Kidney (tissue), 14 donors: ENCODE measurements around the gene YKT6. TPM values are rescaled to one million over a fixed set of nuclear protein-coding genes. Genes with fewer than 3 reads are reported as not detected.
"Not testable (repeated sequence)": the region's sequence is repeated elsewhere in the genome, so short reads cannot be mapped to it uniquely, and the experiment has no call there.

Source experiments
- DNase-seq, 5 donors: peaks; one replicate each; pipeline ENCODE4 v3.0.0-alpha.2; 2013 to 2020
- FAIRE-seq: peaks from 2 replicates; lab custom pipeline; 2012; peaks lifted over from hg19 to GRCh38; lab: Jason Lieb, UNC
- H3K27ac ChIP-seq, 2 donors: one replicate each; pipeline ENCODE4 v1.7.0; 2013; ENCODE audit warnings: low read depth in 2 of 2, low read length in 2 of 2, inconsistent platforms in 1 of 2
- H3K27me3 ChIP-seq: one replicate; pipeline ENCODE4 v1.7.1; 2013; ENCODE audit warnings: low read length, inconsistent platforms; ENCODE audit not compliant: control insufficient read depth, insufficient read depth
- H3K36me3 ChIP-seq, 3 donors: one replicate each; pipeline versions ENCODE4 v1.7.0 to v1.7.1; 2013; ENCODE audit warnings: low read length in 3 of 3, control low read depth in 1 of 3, inconsistent platforms in 1 of 3; ENCODE audit not compliant: insufficient read depth in 3 of 3, control insufficient read depth in 2 of 3
- H3K4me1 ChIP-seq, 3 donors: one replicate each; pipeline versions ENCODE4 v1.7.0 to v1.7.1; 2013; ENCODE audit warnings: low read length in 3 of 3, inconsistent platforms in 1 of 3, low read depth in 1 of 3; ENCODE audit not compliant: control insufficient read depth in 2 of 3, insufficient read depth in 2 of 3
- H3K4me3 ChIP-seq, 3 donors: one replicate each; pipeline versions ENCODE4 v1.7.0 to v1.8.1; 2013; ENCODE audit warnings: low read length in 3 of 3, control low read depth in 1 of 3, inconsistent platforms in 1 of 3
- H3K9ac ChIP-seq, 3 donors: one replicate each; pipeline versions ENCODE4 v1.7.0 to v1.7.1; 2013; ENCODE audit warnings: low read length in 3 of 3, control low read depth in 1 of 3, inconsistent platforms in 1 of 3
- H3K9me3 ChIP-seq, 3 donors: one replicate each; pipeline versions ENCODE4 v1.7.0 to v1.7.1; 2013; ENCODE audit warnings: low read length in 3 of 3, control low read depth in 1 of 3, inconsistent platforms in 1 of 3; ENCODE audit not compliant: control insufficient read depth in 2 of 3, insufficient read depth in 1 of 3
- intact Hi-C: fragments of 100-400 bp; cut with DNase I; formaldehyde crosslinking; loops from one replicate; pipeline ENCODE4 v1.11.1; 2022
- polyA plus RNA-seq: library from polyadenylated mRNA; stranded (reverse); fragments of 350-450 nt; fragmentation: Illumina TruSeq; extraction: RNeasy Lipid Tissue Mini Kit (QIAGEN cat#74804); gene quantifications from one replicate; pipeline ENCODE4 v1.2.3, GENCODE V29; 2014; ENCODE audit warnings: low read depth, low replicate concordance; ENCODE audit not compliant: insufficient read depth
- total RNA-seq: library from RNA; stranded (reverse); fragmentation: NEBNext Ultra II Directional; extraction: Animal tissue kit (Norgen Biotek cat#: 25700); gene quantifications from one replicate; pipeline ENCODE4 v1.2.1, GENCODE V29; 2021
- TF ChIP-seq, protein P1 (sequence below): IDR thresholded peaks from 3 replicates; pipeline ENCODE4 v1.5.1; 2012; ENCODE audit warnings: mild to moderate bottlenecking, moderate library complexity, borderline replicate concordance; ENCODE audit not compliant: insufficient read depth; ENCODE audit errors: extremely low read depth
- donor health status: control.
- donor health status: control.
- donor health status: control.
- donor health status: control.
- donor health status: control.
- donor health status: DM: yes; HTN: yes; CAD: no.
- donor health status: Normal renal cell carcinoma (clear cell type).

Gene YKT6
- total and polyA plus RNA-seq, 2 donors from 2014 or later = 53.2 to 60.2 TPM

DNA sequence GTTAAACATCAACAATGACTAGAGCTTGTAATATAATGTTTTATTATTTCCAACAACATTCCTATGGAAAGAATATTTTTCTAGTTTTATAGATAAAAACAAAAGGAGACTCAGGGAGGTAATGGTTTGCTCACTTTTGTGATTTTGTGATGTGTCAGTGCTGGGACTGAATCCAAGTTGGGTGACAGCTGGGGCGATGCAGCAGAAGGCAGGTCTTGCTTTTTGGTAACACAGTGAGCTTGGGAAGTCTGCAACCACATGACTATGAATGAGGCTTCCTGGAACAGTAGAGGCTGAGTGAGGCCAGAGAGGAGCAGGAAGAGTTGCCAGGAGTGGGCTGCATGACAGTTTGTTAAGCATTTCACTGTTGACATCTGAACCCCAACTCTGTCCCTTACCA is 4.9 kb upstream of the YKT6 start:
- H3K4me3 ChIP-seq = no peak overlapping the region
- no peak overlapping the region for H3K27ac ChIP-seq
- no peaks in the 10 kb centered on the region for H3K36me3 ChIP-seq
- no peak for DNase-seq
- H3K4me1 ChIP-seq = peaks cover 0 to 2% (median 0%) of the 10 kb centered on the region in 3 donors
- intact Hi-C loops = no loop called here
- TF ChIP-seq, protein P1, sequence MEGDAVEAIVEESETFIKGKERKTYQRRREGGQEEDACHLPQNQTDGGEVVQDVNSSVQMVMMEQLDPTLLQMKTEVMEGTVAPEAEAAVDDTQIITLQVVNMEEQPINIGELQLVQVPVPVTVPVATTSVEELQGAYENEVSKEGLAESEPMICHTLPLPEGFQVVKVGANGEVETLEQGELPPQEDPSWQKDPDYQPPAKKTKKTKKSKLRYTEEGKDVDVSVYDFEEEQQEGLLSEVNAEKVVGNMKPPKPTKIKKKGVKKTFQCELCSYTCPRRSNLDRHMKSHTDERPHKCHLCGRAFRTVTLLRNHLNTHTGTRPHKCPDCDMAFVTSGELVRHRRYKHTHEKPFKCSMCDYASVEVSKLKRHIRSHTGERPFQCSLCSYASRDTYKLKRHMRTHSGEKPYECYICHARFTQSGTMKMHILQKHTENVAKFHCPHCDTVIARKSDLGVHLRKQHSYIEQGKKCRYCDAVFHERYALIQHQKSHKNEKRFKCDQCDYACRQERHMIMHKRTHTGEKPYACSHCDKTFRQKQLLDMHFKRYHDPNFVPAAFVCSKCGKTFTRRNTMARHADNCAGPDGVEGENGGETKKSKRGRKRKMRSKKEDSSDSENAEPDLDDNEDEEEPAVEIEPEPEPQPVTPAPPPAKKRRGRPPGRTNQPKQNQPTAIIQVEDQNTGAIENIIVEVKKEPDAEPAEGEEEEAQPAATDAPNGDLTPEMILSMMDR = no peak
- H3K9ac ChIP-seq = no peak overlapping the region
- FAIRE-seq = no peak
- no peaks in the 10 kb centered on the region for H3K27me3 ChIP-seq
- no peaks in the 10 kb centered on the region for H3K9me3 ChIP-seq

DNA sequence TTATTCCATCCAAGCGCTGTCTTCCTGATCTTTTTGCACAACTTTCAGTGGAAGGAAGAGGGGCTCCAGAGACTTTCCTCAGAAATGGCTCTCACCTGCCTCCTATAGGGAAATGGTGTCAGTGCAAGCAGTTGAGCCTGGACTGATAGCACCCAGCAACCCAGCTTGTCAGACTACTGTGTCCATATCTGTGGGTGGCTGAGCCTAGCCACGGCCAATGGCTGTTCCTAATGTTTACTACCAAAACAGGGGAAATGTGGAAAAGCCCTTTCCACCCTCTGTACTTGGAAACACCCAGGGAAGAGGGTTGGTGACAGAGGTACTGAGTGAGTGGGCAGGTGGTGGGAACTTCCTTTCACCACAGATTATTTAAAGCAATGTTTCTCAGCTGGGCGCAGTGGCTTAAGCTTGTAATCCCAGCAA is 4.3 kb upstream of the YKT6 start:
- intact Hi-C loops = no loop called here
- TF ChIP-seq, protein P1 = peak; percentile 75
- peaks cover 0 to 2% (median 0%) of the 10 kb centered on the region in 3 donors for H3K4me1 ChIP-seq
- H3K9ac ChIP-seq = no peak overlapping the region
- FAIRE-seq (no peak), DNase-seq (peak in 4 of 5 donors; percentile 63 to 81 (median 68))
- H3K4me3 ChIP-seq = no peak overlapping the region
- no peak overlapping the region for H3K27ac ChIP-seq
- H3K27me3 ChIP-seq = no peaks in the 10 kb centered on the region
- H3K9me3 ChIP-seq = no peaks in the 10 kb centered on the region
- H3K36me3 ChIP-seq = no peaks in the 10 kb centered on the region

DNA sequence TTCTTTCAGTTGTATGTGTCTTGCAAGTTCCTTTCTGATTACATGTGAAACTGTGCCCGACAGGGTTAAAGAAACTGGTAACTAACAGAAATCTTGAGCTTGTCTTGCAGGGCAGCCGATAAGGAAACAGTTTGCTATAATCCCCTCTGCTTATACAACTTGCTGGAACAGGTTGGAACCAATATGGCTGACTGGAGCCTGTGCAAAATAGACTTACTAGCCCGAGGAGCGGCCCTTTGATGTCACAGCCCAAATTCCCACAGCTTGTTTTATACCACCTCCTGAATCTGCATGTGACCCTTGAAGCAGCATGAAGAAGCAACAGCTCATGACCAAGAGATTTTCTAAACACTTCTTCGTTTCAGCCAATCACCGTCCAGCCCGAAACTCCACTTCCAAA is 3.3 kb upstream of the YKT6 start:
- FAIRE-seq (no peak), DNase-seq (no peak)
- H3K9ac ChIP-seq = no peak overlapping the region
- H3K27ac ChIP-seq = no peak overlapping the region
- TF ChIP-seq, protein P1 = no peak
- H3K4me1 ChIP-seq = peaks cover 0 to 2% (median 0%) of the 10 kb centered on the region in 3 donors
- H3K36me3 ChIP-seq = no peaks in the 10 kb centered on the region
- no peaks in the 10 kb centered on the region for H3K9me3 ChIP-seq
- no peaks in the 10 kb centered on the region for H3K27me3 ChIP-seq
- intact Hi-C loops = no loop called here
- no peak overlapping the region for H3K4me3 ChIP-seq

DNA sequence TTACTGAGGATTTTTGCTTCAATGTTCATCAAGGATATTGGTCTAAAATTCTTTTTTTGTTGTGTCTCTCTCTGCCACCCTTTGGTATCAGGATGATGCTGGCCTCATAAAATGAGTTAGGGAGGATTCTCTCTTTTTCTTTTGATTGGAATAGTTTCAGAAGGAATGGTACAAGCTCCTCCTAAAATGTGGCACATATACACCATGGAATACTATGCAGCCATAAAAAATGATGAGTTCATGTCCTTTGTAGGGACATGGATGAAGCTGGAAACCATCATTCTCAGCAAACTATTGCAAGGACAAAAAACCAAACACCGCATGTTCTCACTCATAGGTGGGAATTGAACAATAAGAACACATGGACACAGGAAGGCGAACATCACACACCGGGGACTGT is 615 bp upstream of the YKT6 start:
- H3K4me1 ChIP-seq, intact Hi-C loops, FAIRE-seq, H3K9ac ChIP-seq, H3K4me3 ChIP-seq, H3K27ac ChIP-seq, H3K9me3 ChIP-seq, DNase-seq, H3K27me3 ChIP-seq: not testable (repeated sequence)
- H3K36me3 ChIP-seq = peaks cover 3 to 14% (median 5%) of the 10 kb centered on the region in 3 donors
